Astrocyte (in vitro differentiated cells and primary cell): ENCODE results near the gene POU2F2.

Source experiments
- EZH2 ChIP-seq: IDR thresholded peaks from 2 replicates; pipeline ENCODE4 v1.6.1; 2012; ENCODE audit warnings: mild to moderate bottlenecking, low read length, inconsistent platforms; ENCODE audit not compliant: insufficient read depth
- TF ChIP-seq, protein P1 (sequence below): IDR thresholded peaks from 2 replicates; pipeline ENCODE4 v1.5.1; 2011; ENCODE audit warnings: low read depth, mild to moderate bottlenecking, inconsistent platforms, low read length, moderate library complexity; ENCODE audit not compliant: insufficient read depth

DNA sequence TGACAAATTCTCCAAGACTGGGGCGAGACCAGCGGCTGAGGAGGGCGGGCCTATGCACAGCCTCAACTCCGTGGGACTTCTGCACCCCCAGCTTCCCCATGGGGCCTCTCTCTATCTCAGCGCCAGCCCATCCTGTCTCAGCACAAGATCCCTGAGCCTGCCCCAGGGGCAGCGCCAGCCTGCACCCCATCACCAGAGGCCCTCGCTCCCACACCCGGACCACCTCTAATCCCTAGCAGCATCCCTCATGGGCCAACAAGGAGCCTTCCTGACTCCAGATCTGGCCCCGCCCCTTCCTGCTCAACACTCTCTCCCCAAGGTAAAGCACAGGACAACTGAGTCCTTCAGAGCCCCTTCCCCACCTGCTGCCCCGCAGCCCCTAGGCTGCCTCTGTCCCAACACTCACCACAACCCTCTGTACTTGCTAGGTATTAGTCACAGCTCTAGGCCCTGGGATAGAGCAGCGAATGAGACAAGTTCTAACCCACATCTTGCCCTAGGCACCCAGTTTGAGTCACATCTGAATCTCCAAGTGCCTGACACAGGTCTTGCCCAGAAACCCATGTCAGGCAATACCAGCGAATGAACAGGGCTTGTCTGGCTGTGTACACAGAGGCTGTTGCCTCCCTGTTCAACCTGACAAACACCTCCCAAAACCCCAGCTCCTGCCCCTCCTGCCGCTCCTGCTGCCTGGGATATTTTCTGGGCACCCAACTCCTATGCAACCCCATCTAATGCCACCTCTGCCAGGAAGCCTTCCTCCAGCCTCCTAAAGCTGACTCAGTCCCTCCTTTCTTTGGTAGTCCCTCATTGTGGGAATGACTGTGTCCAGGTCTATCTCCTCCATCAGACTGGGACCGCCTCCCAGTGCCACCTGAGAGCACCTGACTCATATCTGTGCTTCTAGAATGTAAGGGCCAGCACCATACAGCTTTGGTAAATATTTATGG, 80.8 kb downstream of the POU2F2 start:
- TF ChIP-seq, protein P1, sequence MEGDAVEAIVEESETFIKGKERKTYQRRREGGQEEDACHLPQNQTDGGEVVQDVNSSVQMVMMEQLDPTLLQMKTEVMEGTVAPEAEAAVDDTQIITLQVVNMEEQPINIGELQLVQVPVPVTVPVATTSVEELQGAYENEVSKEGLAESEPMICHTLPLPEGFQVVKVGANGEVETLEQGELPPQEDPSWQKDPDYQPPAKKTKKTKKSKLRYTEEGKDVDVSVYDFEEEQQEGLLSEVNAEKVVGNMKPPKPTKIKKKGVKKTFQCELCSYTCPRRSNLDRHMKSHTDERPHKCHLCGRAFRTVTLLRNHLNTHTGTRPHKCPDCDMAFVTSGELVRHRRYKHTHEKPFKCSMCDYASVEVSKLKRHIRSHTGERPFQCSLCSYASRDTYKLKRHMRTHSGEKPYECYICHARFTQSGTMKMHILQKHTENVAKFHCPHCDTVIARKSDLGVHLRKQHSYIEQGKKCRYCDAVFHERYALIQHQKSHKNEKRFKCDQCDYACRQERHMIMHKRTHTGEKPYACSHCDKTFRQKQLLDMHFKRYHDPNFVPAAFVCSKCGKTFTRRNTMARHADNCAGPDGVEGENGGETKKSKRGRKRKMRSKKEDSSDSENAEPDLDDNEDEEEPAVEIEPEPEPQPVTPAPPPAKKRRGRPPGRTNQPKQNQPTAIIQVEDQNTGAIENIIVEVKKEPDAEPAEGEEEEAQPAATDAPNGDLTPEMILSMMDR = no peak
- TF ChIP-seq EZH2 = no peak
